Muscle of arm (tissue), 12 donors: ENCODE results near the gene KCNMA1. TPM values are rescaled to one million over a fixed set of nuclear protein-coding genes. Genes with fewer than 3 reads are reported as not detected.
A peak's percentile ranks its signal among the peaks of the same experiment; 100 is the strongest.

Source experiments
- DNase-seq: peaks from one replicate; pipeline ENCODE4 v3.0.0-alpha.2; 2013
- polyA plus RNA-seq, 12 donors: library from polyadenylated mRNA; unstranded; fragments of 120-200 nt; gene quantifications; one replicate each; pipeline ENCODE4 v1.2.1, GENCODE V29; 2013; ENCODE audit not compliant: insufficient read length in 12 of 12

The KCNMA1 gene
- polyA plus RNA-seq, 12 donors, result 12.3 to 20.1 (median 16.4) TPM; not detected in 1

- DNase-seq, result no peak
Measured at GRCh38 chr10:77090381-77091356, 546.9 kb downstream of the KCNMA1 start.

GRCh38 chr10:77087366-77087765 lies 550.2 kb downstream of the KCNMA1 start:
- DNase-seq, result no peak

- no peak for DNase-seq
Measured at GRCh38 chr10:77086081-77086480, 551.5 kb downstream of the KCNMA1 start.

- no peak for DNase-seq
Measured at GRCh38 chr10:77085344-77085743, 552.3 kb downstream of the KCNMA1 start.

GRCh38 chr10:77084431-77085144 lies 553.0 kb downstream of the KCNMA1 start:
- DNase-seq, result no peak

- no peak for DNase-seq
Measured at GRCh38 chr10:77082601-77083252, 554.9 kb downstream of the KCNMA1 start.

GRCh38 chr10:77081481-77081891 lies 556.1 kb downstream of the KCNMA1 start:
- no peak for DNase-seq

- no peak for DNase-seq
Measured at GRCh38 chr10:77080361-77081027, 557.1 kb downstream of the KCNMA1 start.

- no peak for DNase-seq
Measured at GRCh38 chr10:77079592-77080300, 557.9 kb downstream of the KCNMA1 start.

- DNase-seq, result no peak
Measured at GRCh38 chr10:77077316-77077945, 560.2 kb downstream of the KCNMA1 start.

GRCh38 chr10:77075926-77076325 lies 561.7 kb downstream of the KCNMA1 start:
- DNase-seq, result no peak

- DNase-seq, result no peak
Measured at GRCh38 chr10:77074104-77074624, 563.4 kb downstream of the KCNMA1 start.

- DNase-seq, result no peak
Measured at GRCh38 chr10:77073663-77073960, 564.0 kb downstream of the KCNMA1 start.

GRCh38 chr10:77072836-77073662 lies 564.6 kb downstream of the KCNMA1 start:
- DNase-seq, result no peak

GRCh38 chr10:77072361-77072835 lies 565.2 kb downstream of the KCNMA1 start:
- DNase-seq, result no peak

- no peak for DNase-seq
Measured at GRCh38 chr10:77071956-77072355, 565.7 kb downstream of the KCNMA1 start.

- DNase-seq, result peak; percentile 87
Measured at GRCh38 chr10:77071001-77071511, 566.6 kb downstream of the KCNMA1 start.

- no peak for DNase-seq
Measured at GRCh38 chr10:77070346-77070745, 567.3 kb downstream of the KCNMA1 start.

GRCh38 chr10:77068969-77069368 lies 568.6 kb downstream of the KCNMA1 start:
- no peak for DNase-seq
